Smooth muscle cell (in vitro differentiated cells): ENCODE results near the gene TRIOBP. TPM values are rescaled to one million over a fixed set of nuclear protein-coding genes. Genes with fewer than 3 reads are reported as not detected.

Experiments used
- DNase-seq: peaks from one replicate; lab custom pipeline; 2025; ENCODE audit not compliant: unreplicated experiment; lab: John Stamatoyannopoulos, UW
- H2AFZ ChIP-seq: fragments of 200-600 bp; sonication (generic); 2 replicates; pipeline ENCODE4 v1.6.0; 2016; ENCODE audit warnings: antibody characterized with exemption, low read depth, mild to moderate bottlenecking
- H3F3A ChIP-seq: fragments of 200-600 bp; sonication (generic); 2 replicates; pipeline ENCODE4 v1.6.0; 2017; ENCODE audit warnings: antibody characterized with exemption, low read depth
- H3K27ac ChIP-seq: fragments of 200-600 bp; sonication (generic); 2 replicates; pipeline ENCODE4 v1.5.1; 2016; ENCODE audit warnings: low read depth, mild to moderate bottlenecking
- H3K27me3 ChIP-seq: fragments of 200-600 bp; sonication (generic); 2 replicates; pipeline ENCODE4 v1.6.1; 2016; ENCODE audit warnings: low read depth, mild to moderate bottlenecking
- H3K36me3 ChIP-seq: fragments of 200-600 bp; sonication (generic); 2 replicates; pipeline ENCODE4 v1.5.1; 2016; ENCODE audit warnings: low read depth
- H3K4me1 ChIP-seq: fragments of 200-600 bp; sonication (generic); 2 replicates; pipeline ENCODE4 v1.5.1; 2016; ENCODE audit warnings: low read depth
- H3K4me2 ChIP-seq: fragments of 200-600 bp; sonication (generic); 2 replicates; pipeline ENCODE4 v1.6.0; 2016; ENCODE audit warnings: mild to moderate bottlenecking
- H3K4me3 ChIP-seq: fragments of 200-600 bp; sonication (generic); 2 replicates; pipeline ENCODE4 v1.5.1; 2016; ENCODE audit warnings: mild to moderate bottlenecking
- H3K79me2 ChIP-seq: fragments of 200-600 bp; sonication (generic); 2 replicates; pipeline ENCODE4 v1.6.0; 2016; ENCODE audit warnings: low read depth, mild to moderate bottlenecking
- H3K9ac ChIP-seq: fragments of 200-600 bp; sonication (generic); 2 replicates; pipeline ENCODE4 v1.6.0; 2016; ENCODE audit warnings: low read depth
- H3K9me3 ChIP-seq: fragments of 200-600 bp; sonication (generic); replicated peaks from 2 replicates; pipeline ENCODE4 v1.5.1; 2016; ENCODE audit warnings: low read depth
- H4K20me1 ChIP-seq: fragments of 200-600 bp; sonication (generic); 2 replicates; pipeline ENCODE4 v1.6.0; 2016; ENCODE audit warnings: low read depth
- WGBS: methylation state at CpG from one replicate; pipeline ENCODE4 v1.1.7; 2016; ENCODE audit warnings: low lambda C conversion rate; 5-methylcytosine and 5-hydroxymethylcytosine counted together
- polyA plus RNA-seq: library from polyadenylated mRNA; unstranded; fragments of >200 nt; fragmentation: Nextera tagmentation; extraction: Ambion mirVana; gene quantifications from 2 replicates; pipeline ENCODE4 v1.2.1, GENCODE V29; 2016
- total RNA-seq: library from RNA; depleted of rRNA; stranded (reverse); fragments of >200 nt; gene quantifications from 2 replicates; pipeline ENCODE4 v1.2.3, GENCODE V29; 2014
- TF ChIP-seq, protein P1 (sequence below): fragments of 200-600 bp; sonication (generic); IDR thresholded peaks from 2 replicates; pipeline ENCODE4 v1.5.1; 2017; ENCODE audit warnings: borderline replicate concordance, mild to moderate bottlenecking, antibody characterized with exemption; ENCODE audit not compliant: insufficient read depth, poor library complexity, severe bottlenecking

TRIOBP gene
- total and polyA plus RNA-seq, 2 experiments from 2014 or later, result 44.6 to 95.8 TPM

- H3K79me2 ChIP-seq, result no peaks in the 10 kb centered on the region
- H3K9ac ChIP-seq, result no peak overlapping the region
- TF ChIP-seq, protein P1, sequence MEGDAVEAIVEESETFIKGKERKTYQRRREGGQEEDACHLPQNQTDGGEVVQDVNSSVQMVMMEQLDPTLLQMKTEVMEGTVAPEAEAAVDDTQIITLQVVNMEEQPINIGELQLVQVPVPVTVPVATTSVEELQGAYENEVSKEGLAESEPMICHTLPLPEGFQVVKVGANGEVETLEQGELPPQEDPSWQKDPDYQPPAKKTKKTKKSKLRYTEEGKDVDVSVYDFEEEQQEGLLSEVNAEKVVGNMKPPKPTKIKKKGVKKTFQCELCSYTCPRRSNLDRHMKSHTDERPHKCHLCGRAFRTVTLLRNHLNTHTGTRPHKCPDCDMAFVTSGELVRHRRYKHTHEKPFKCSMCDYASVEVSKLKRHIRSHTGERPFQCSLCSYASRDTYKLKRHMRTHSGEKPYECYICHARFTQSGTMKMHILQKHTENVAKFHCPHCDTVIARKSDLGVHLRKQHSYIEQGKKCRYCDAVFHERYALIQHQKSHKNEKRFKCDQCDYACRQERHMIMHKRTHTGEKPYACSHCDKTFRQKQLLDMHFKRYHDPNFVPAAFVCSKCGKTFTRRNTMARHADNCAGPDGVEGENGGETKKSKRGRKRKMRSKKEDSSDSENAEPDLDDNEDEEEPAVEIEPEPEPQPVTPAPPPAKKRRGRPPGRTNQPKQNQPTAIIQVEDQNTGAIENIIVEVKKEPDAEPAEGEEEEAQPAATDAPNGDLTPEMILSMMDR, result no peak
- H3F3A ChIP-seq, result no peaks in the 10 kb centered on the region
- H2AFZ ChIP-seq, result no peak overlapping the region
- H3K4me3 ChIP-seq, result no peak overlapping the region
- 98% methylated on average over 17 of the region's 17 CpGs for WGBS
- no peaks in the 10 kb centered on the region for H3K4me1 ChIP-seq
- H3K9me3 ChIP-seq, result no peaks in the 10 kb centered on the region
- H3K4me2 ChIP-seq, result no peak overlapping the region
- H3K27ac ChIP-seq, result no peak overlapping the region
- DNase-seq, result no peak
- H3K36me3 ChIP-seq, result no peaks in the 10 kb centered on the region
- no peaks in the 10 kb centered on the region for H4K20me1 ChIP-seq
- no peaks in the 10 kb centered on the region for H3K27me3 ChIP-seq
These were observed 75.0 kb downstream of the TRIOBP start for GRCh38 chr22:37771702-37772427.

DNA sequence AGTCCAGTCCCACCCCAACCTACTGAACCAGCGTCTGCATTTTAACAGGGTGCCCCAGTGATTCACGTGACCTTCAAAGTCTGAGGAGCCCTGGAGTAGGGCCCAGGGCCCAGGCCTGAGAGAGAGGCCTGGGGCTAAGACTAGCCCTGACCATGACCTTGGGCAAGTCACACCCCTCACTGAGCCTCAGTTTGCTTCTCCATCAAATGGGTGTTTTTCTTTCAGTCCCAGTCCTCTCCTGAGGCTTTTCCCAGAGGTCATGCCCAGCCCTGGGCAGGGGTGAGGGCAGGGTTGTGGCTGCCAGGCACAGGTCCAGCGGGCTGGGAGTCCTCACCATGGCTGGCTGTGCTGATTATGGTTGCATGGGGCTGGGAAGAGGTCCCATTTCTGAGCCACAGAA is 77.9 kb downstream of the TRIOBP start:
- no peaks in the 10 kb centered on the region for H3K79me2 ChIP-seq
- H3K9me3 ChIP-seq, result no peaks in the 10 kb centered on the region
- no peaks in the 10 kb centered on the region for H3K27me3 ChIP-seq
- H2AFZ ChIP-seq, result no peak overlapping the region
- peaks cover 5% of the 10 kb centered on the region for H3F3A ChIP-seq
- no peaks in the 10 kb centered on the region for H3K36me3 ChIP-seq
- H3K27ac ChIP-seq, result no peak overlapping the region
- no peaks in the 10 kb centered on the region for H4K20me1 ChIP-seq
- DNase-seq, result no peak
- H3K9ac ChIP-seq, result no peak overlapping the region
- no peaks in the 10 kb centered on the region for H3K4me1 ChIP-seq
- H3K4me2 ChIP-seq, result no peak overlapping the region
- WGBS, result 98% methylated on average over 3 of the region's 3 CpGs
- TF ChIP-seq, protein P1, result no peak
- no peak overlapping the region for H3K4me3 ChIP-seq

- H2AFZ ChIP-seq, result no peak overlapping the region
- no peaks in the 10 kb centered on the region for H3K4me1 ChIP-seq
- peaks cover 5% of the 10 kb centered on the region for H3F3A ChIP-seq
- H3K27ac ChIP-seq, result peak overlapping the region; percentile 70
- no peaks in the 10 kb centered on the region for H3K9me3 ChIP-seq
- H3K79me2 ChIP-seq, result no peaks in the 10 kb centered on the region
- no peaks in the 10 kb centered on the region for H4K20me1 ChIP-seq
- TF ChIP-seq, protein P1, result no peak
- WGBS, result 85% methylated on average over 17 of the region's 17 CpGs
- H3K9ac ChIP-seq, result peak overlapping the region; percentile 40
- H3K36me3 ChIP-seq, result no peaks in the 10 kb centered on the region
- H3K27me3 ChIP-seq, result no peaks in the 10 kb centered on the region
- no peak for DNase-seq
- H3K4me2 ChIP-seq, result no peak overlapping the region
- H3K4me3 ChIP-seq, result no peak overlapping the region
These were observed 79.2 kb downstream of the TRIOBP start for GRCh38 chr22:37775785-37776638.
